Left ventricle myocardium inferior (tissue), 1 donor: Measurements from ENCODE around the gene DBF4B. TPM values are rescaled to one million over a fixed set of nuclear protein-coding genes. Genes with fewer than 3 reads are reported as not detected.
"Not testable (repeated sequence)": the region's sequence is repeated elsewhere in the genome, so short reads cannot be mapped to it uniquely, and the experiment has no call there.

Experiments
- DNase-seq: peaks from one replicate; pipeline ENCODE4 v3.0.0-alpha.2; 2020
- H3K27ac ChIP-seq: fragments of 200-600 bp; replicated peaks from 2 replicates; pipeline ENCODE4 v1.8.0; 2021
- H3K27me3 ChIP-seq: fragments of 200-600 bp; 2 replicates; pipeline ENCODE4 v1.8.0; 2021; ENCODE audit warnings: low read depth
- H3K36me3 ChIP-seq: fragments of 200-600 bp; 2 replicates; pipeline ENCODE4 v1.8.0; 2021
- H3K4me1 ChIP-seq: fragments of 200-600 bp; 2 replicates; pipeline ENCODE4 v1.8.0; 2021
- H3K4me3 ChIP-seq: fragments of 200-600 bp; 2 replicates; pipeline ENCODE4 v1.8.0; 2021; ENCODE audit warnings: mild to moderate bottlenecking, moderate library complexity
- H3K9me3 ChIP-seq: fragments of 200-600 bp; replicated peaks from 2 replicates; pipeline ENCODE4 v1.8.0; 2021
- CTCF ChIP-seq: fragments of 200-600 bp; IDR thresholded peaks from 2 replicates; pipeline ENCODE4 v1.8.0; 2021; ENCODE audit warnings: antibody characterized with exemption, mild to moderate bottlenecking, borderline replicate concordance
- intact Hi-C: fragments of 100-400 bp; cut with micrococcal nuclease; formaldehyde crosslinking; loops from one replicate; pipeline ENCODE4 v1.11.0; 2022
- total RNA-seq: library from RNA; stranded (reverse); fragmentation: NEBNext Ultra II Directional; extraction: Animal tissue kit (Norgen Biotek cat#: 25700); gene quantifications from one replicate; pipeline ENCODE4 v1.2.1, GENCODE V29; 2021
- donor health status: DM: no; HTN: yes; CAD: no; lungs with severe emphysema.

Gene DBF4B
- total RNA-seq, 1 donor from 2014 or later, result 5.7 TPM

- no peak for DNase-seq
- no peak for TF ChIP-seq CTCF
- Histone ChIP-seq H3K9me3 (no peaks in the 10 kb centered on the region), H3K4me3 (no peak overlapping the region), H3K27me3 (no peaks in the 10 kb centered on the region), H3K36me3 (peaks cover 10% of the 10 kb centered on the region), H3K4me1 (no peaks in the 10 kb centered on the region), H3K27ac (no peak overlapping the region)
- intact Hi-C loops, result no loop called here
Measured at GRCh38 chr17:44738214-44738906, 29.9 kb downstream of the DBF4B start.

DNA sequence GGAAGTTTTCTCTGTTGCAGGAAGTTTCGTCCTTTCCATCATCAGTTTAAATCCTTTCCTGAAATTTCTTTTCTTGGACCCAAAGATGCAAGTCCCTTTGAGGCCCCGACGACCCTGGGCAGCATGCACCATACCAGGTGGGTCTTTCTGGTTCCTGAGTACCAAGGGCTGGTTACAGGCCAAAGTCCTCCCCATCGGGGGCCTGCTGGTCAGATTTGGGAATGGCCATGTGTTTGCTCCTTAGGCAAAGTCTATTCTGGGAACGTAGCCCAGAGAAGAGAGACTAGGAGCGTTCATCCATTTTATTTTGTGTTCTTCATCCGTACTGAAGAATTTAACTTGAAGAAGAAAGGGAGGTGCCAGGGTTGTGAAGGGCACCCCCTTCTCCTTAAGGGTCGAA is 32.9 kb downstream of the DBF4B start:
- H3K36me3 ChIP-seq, result peaks cover 10% of the 10 kb centered on the region
- TF ChIP-seq CTCF, result no peak
- H3K27me3 ChIP-seq, result no peaks in the 10 kb centered on the region
- H3K4me3 ChIP-seq, result no peak overlapping the region
- DNase-seq, result no peak
- H3K4me1 ChIP-seq, result no peaks in the 10 kb centered on the region
- H3K9me3 ChIP-seq, result no peaks in the 10 kb centered on the region
- H3K27ac ChIP-seq, result no peak overlapping the region
- intact Hi-C loops, result no loop called here

DNA sequence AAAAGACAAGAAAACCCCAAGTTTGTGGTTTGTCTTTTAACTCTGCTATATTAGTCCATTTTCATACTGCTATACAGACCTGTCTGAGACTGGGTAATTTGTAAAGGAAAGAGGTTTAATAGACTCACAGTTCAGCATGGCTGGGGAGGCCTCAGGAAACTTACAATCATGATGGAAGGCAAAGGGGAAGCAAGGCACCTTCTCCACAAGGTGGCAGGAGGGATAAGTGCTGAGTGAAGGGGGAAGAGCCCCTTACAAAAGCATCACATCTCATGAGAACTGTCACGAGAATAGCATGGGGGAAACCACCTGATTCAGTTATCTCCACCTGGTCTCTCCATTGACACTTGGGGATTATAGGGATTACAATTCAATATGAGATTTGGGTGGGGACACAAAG is 36.8 kb downstream of the DBF4B start:
- no peak overlapping the region for H3K27ac ChIP-seq
- no peak for TF ChIP-seq CTCF
- intact Hi-C loops, result no loop called here
- H3K4me3 ChIP-seq, result no peak overlapping the region
- peaks cover 10% of the 10 kb centered on the region for H3K36me3 ChIP-seq
- H3K27me3 ChIP-seq, result no peaks in the 10 kb centered on the region
- no peak for DNase-seq
- H3K9me3 ChIP-seq, result no peaks in the 10 kb centered on the region
- peaks cover 19% of the 10 kb centered on the region for H3K4me1 ChIP-seq

DNA sequence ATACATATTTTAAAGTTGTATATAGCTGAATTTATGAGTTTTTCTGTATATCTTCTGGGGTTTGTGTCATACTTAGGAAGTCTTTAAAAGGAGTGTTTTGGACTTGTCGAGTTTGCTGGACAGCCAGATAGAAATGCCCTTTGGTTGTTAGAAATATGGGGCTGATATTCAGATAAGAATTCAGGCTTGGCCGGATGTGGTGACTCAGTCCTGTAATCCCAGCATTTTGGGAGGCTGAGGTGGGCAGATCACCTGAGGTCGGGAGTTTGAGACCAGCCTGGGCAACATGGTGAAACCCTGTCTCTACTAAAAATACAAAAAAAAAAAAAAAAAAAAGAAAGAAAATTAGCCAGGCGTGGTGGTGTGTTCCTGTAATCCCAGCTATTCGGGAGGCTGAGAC is 37.3 kb downstream of the DBF4B start:
- H3K4me1 ChIP-seq, result peaks cover 22% of the 10 kb centered on the region
- DNase-seq, H3K36me3 ChIP-seq, H3K27me3 ChIP-seq, intact Hi-C loops, H3K27ac ChIP-seq, H3K4me3 ChIP-seq, H3K9me3 ChIP-seq: not testable (repeated sequence)

GRCh38 chr17:44747566-44747965 is 39.1 kb downstream of the DBF4B start:
- no peaks in the 10 kb centered on the region for H3K9me3 ChIP-seq
- H3K27ac ChIP-seq, result no peak overlapping the region
- intact Hi-C loops, result no loop called here
- H3K27me3 ChIP-seq, result no peaks in the 10 kb centered on the region
- peaks cover 25% of the 10 kb centered on the region for H3K4me1 ChIP-seq
- TF ChIP-seq CTCF, result no peak
- no peaks in the 10 kb centered on the region for H3K36me3 ChIP-seq
- DNase-seq, result no peak
- no peak overlapping the region for H3K4me3 ChIP-seq

DNA sequence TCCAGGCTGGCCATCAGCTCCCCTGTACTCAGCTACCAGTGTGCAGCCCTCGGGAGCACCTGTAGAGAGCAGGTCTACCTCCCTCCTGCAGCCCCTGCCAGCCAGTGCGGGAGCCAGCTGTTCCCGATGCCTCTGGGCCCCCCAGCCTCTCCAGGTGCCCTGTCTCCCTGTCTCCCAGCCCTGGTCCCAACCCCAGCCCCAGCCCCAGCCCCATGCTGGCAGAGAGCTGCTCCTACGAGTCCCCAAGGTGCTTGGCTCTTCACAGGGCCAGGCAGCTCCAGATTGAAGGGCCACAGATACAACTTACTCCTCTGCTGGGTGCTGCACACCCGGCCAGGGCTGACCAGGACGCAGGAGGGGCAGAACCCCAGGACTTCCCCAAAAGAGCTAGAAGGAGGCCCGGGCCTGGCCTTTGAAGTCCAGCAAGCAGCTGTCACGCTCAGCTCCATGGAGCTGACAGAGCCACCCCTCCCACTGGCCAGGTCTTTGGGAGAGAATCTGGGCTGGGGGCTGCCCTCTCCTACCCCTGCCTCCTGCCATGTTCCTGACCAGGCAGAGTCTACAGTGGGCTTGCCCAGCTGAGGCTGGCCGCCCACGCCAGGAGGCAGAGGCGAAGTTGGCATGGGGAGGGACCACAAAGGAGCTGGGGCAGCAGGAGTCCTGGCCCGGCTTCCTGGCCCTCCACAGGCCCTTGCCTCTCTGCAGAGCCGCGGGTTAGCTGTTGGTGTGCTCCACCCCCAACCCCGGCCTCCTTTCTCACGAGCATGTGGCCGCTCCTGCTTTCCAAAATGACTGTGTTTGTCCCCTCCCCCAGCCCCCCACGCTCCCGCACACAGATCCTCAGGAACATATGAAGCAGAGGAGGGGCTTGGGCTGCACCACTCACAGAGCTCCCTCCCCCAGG is 40.9 kb downstream of the DBF4B start:
- H3K4me1 ChIP-seq, result peaks cover 25% of the 10 kb centered on the region
- H3K4me3 ChIP-seq, result peak overlapping the region; percentile 54
- no peaks in the 10 kb centered on the region for H3K36me3 ChIP-seq
- peak; percentile 38 for DNase-seq
- intact Hi-C loops, result no loop called here
- H3K9me3 ChIP-seq, result no peaks in the 10 kb centered on the region
- peak overlapping the region; percentile 68 for H3K27ac ChIP-seq
- TF ChIP-seq CTCF, result no peak
- H3K27me3 ChIP-seq, result no peaks in the 10 kb centered on the region
